ENCODE data around the gene ARMH1.

ARMH1 gene

GRCh38 chr1:44652445-44653106, 21.9 kb upstream of the ARMH1 start:
- TF ChIP-seq RAD21 (IDR thresholded peaks at IDR 0.05; ENCODE audit: low read depth) (peak; percentile 91), MAX (IDR thresholded peaks at IDR 0.05) (no peak; the same call in 1 of the 2 replicates), EP300 (IDR thresholded peaks at IDR 0.05; ENCODE audit: borderline replicate concordance) (no peak), YY1 (IDR thresholded peaks at IDR 0.05; ENCODE audit: low read depth) (peak; percentile 71; the same call in 1 of the 2 replicates), USF1 (IDR thresholded peaks at IDR 0.05) (no peak), TEAD4 (IDR thresholded peaks at IDR 0.05) (peak; percentile 67), NFIC (IDR thresholded peaks at IDR 0.05) (no peak), ZBTB7A (IDR thresholded peaks at IDR 0.05; ENCODE audit: low read depth) (no peak), TAF1 (IDR thresholded peaks at IDR 0.05; ENCODE audit: low read depth) (no peak)

- TF ChIP-seq USF1 (IDR thresholded peaks at IDR 0.05), result no peak
Observed at GRCh38 chr1:44653107-44653964, 21.2 kb upstream of the ARMH1 start.

GRCh38 chr1:44654621-44655187, 19.8 kb upstream of the ARMH1 start:
- TF ChIP-seq CREB1 (IDR thresholded peaks at IDR 0.05; ENCODE audit: low read depth) (no peak), REST (IDR thresholded peaks at IDR 0.05; ENCODE audit: low read depth) (no peak), USF1 (IDR thresholded peaks at IDR 0.05) (no peak), EGR1 (IDR thresholded peaks at IDR 0.05) (no peak)

- TF ChIP-seq EGR1 (IDR thresholded peaks at IDR 0.05) (no peak), EP300 (IDR thresholded peaks at IDR 0.05; ENCODE audit: borderline replicate concordance) (no peak), RAD21 (IDR thresholded peaks at IDR 0.05; ENCODE audit: low read depth) (peak; percentile 63), YY1 (IDR thresholded peaks at IDR 0.05; ENCODE audit: low read depth) (no peak)
Observed at GRCh38 chr1:44655609-44656008, 18.9 kb upstream of the ARMH1 start.

GRCh38 chr1:44659566-44659965, 14.9 kb upstream of the ARMH1 start:
- TF ChIP-seq TAF1 (IDR thresholded peaks at IDR 0.05; ENCODE audit: low read depth) (no peak), ZBTB7A (IDR thresholded peaks at IDR 0.05; ENCODE audit: low read depth) (no peak), TCF12 (IDR thresholded peaks at IDR 0.05; ENCODE audit: low read depth) (no peak), MAX (IDR thresholded peaks at IDR 0.05) (no peak), EGR1 (IDR thresholded peaks at IDR 0.05) (no peak), REST (IDR thresholded peaks at IDR 0.05; ENCODE audit: low read depth) (no peak), NFIC (IDR thresholded peaks at IDR 0.05) (no peak), CREB1 (IDR thresholded peaks at IDR 0.05; ENCODE audit: low read depth) (no peak), TEAD4 (IDR thresholded peaks at IDR 0.05) (no peak), USF1 (IDR thresholded peaks at IDR 0.05) (no peak), CEBPB (IDR thresholded peaks at IDR 0.05) (no peak)
